HG02938 (cell line): Measurements from ENCODE around the gene BTRC.

Experiments used
- ATAC-seq: cut with Tn5 transposase; IDR thresholded peaks from one replicate; pipeline ENCODE4 v1.9.1; 2021; ENCODE audit warnings: mild to moderate bottlenecking, moderate library complexity; ENCODE audit not compliant: unreplicated experiment

Gene BTRC

GRCh38 chr10:101564490-101564991 lies 210.6 kb downstream of the BTRC start:
- no peak for ATAC-seq

- no peak for ATAC-seq
These were observed 211.5 kb downstream of the BTRC start for GRCh38 chr10:101565370-101565900.

- ATAC-seq = no peak
These were observed 212.0 kb downstream of the BTRC start for GRCh38 chr10:101565936-101566332.

GRCh38 chr10:101566333-101567164 lies 212.6 kb downstream of the BTRC start:
- no peak for ATAC-seq

- ATAC-seq = no peak
These were observed 213.4 kb downstream of the BTRC start for GRCh38 chr10:101567165-101568006.

GRCh38 chr10:101568054-101568745 lies 214.2 kb downstream of the BTRC start:
- ATAC-seq = no peak

GRCh38 chr10:101569323-101569621 lies 215.3 kb downstream of the BTRC start:
- no peak for ATAC-seq

- ATAC-seq = peak; percentile 48
These were observed 215.9 kb downstream of the BTRC start for GRCh38 chr10:101569622-101570427.

- ATAC-seq = peak; percentile 10
These were observed 216.7 kb downstream of the BTRC start for GRCh38 chr10:101570428-101571270.

- ATAC-seq = no peak
These were observed 217.4 kb downstream of the BTRC start for GRCh38 chr10:101571271-101571925.

GRCh38 chr10:101572126-101572525 lies 218.2 kb downstream of the BTRC start:
- no peak for ATAC-seq

- ATAC-seq = no peak
These were observed 218.8 kb downstream of the BTRC start for GRCh38 chr10:101572785-101573184.

- no peak for ATAC-seq
These were observed 220.2 kb downstream of the BTRC start for GRCh38 chr10:101573885-101574753.

- no peak for ATAC-seq
These were observed 221.1 kb downstream of the BTRC start for GRCh38 chr10:101575091-101575490.

GRCh38 chr10:101575580-101576210 lies 221.7 kb downstream of the BTRC start:
- no peak for ATAC-seq

GRCh38 chr10:101576211-101576863 lies 222.4 kb downstream of the BTRC start:
- no peak for ATAC-seq
